Activated T-helper 1 cell treated with anti-CD3 and anti-CD28 coated beads, Interleukin-2, amount 50 U/mL, for 16 hours (primary cell): Measurements from ENCODE around the gene FOXL2.

ENCODE experiments used
- DNase-seq, 2 donors: peaks; one replicate each; pipeline ENCODE4 v3.0.0-alpha.2; 2020; ENCODE audit warnings: low read depth in 1 of 2, low spot score in 1 of 2

FOXL2 gene

GRCh38 chr3:138946663-138947494 is at the start of gene FOXL2, which contains the start of gene FOXL2NB:
TSS of gene FOXL2 (minus strand) at chr3:138947137. CDS start at chr3:138946722, 415 bp downstream.
TSS of gene FOXL2NB (plus strand) at chr3:138947217. CDS start at chr3:138947365, 148 bp downstream.
- no peak for DNase-seq

GRCh38 chr3:138995706-138996105 is 48.8 kb upstream of the FOXL2 start:
- DNase-seq = no peak

GRCh38 chr3:138987181-138987580 is 40.2 kb upstream of the FOXL2 start:
- DNase-seq = no peak

- no peak for DNase-seq
Measured at GRCh38 chr3:138985932-138986331, 39.0 kb upstream of the FOXL2 start.

- no peak for DNase-seq
Measured at GRCh38 chr3:138984816-138985215, 37.9 kb upstream of the FOXL2 start.

GRCh38 chr3:138976047-138976446 is 29.1 kb upstream of the FOXL2 start:
- no peak for DNase-seq

GRCh38 chr3:138975351-138975750 is 28.4 kb upstream of the FOXL2 start:
- no peak for DNase-seq

- no peak for DNase-seq
Measured at GRCh38 chr3:138974462-138974861, 27.5 kb upstream of the FOXL2 start.

GRCh38 chr3:138972941-138973340 is 26.0 kb upstream of the FOXL2 start:
- no peak for DNase-seq

GRCh38 chr3:138971766-138972320 is 24.9 kb upstream of the FOXL2 start:
- DNase-seq = no peak

GRCh38 chr3:138964923-138965322 is 18.0 kb upstream of the FOXL2 start:
- DNase-seq = no peak

- no peak for DNase-seq
Measured at GRCh38 chr3:138964264-138964663, 17.3 kb upstream of the FOXL2 start.

- no peak for DNase-seq
Measured at GRCh38 chr3:138962854-138963560, 16.1 kb upstream of the FOXL2 start.

GRCh38 chr3:138960417-138960852 is 13.5 kb upstream of the FOXL2 start:
- no peak for DNase-seq

- DNase-seq = no peak
Measured at GRCh38 chr3:138950701-138951100, 3.8 kb upstream of the FOXL2 start.

GRCh38 chr3:138950006-138950644 is 3.2 kb upstream of the FOXL2 start:
- no peak for DNase-seq

GRCh38 chr3:138949445-138950005 is 2.6 kb upstream of the FOXL2 start:
- no peak for DNase-seq

- DNase-seq = no peak
Measured at GRCh38 chr3:138949002-138949418, 2.1 kb upstream of the FOXL2 start.

GRCh38 chr3:138948371-138949001 is 1.5 kb upstream of the FOXL2 start:
- DNase-seq = no peak

GRCh38 chr3:138947495-138948121 is 671 bp upstream of the FOXL2 start:
- DNase-seq = no peak
